Right ventricle myocardium inferior (tissue), 1 donor: ENCODE data around the gene RNF2. TPM values are rescaled to one million over a fixed set of nuclear protein-coding genes. Genes with fewer than 3 reads are reported as not detected.
"Not testable (repeated sequence)": the region's sequence is repeated elsewhere in the genome, so short reads cannot be mapped to it uniquely, and the experiment has no call there.

Experiments
- ATAC-seq: fragments of 200-7000 bp; cut with Tn5 transposase; one replicate; pipeline ENCODE4 v1.9.1; 2020; ENCODE audit warnings: mild to moderate bottlenecking, moderate library complexity
- DNase-seq: peaks from one replicate; pipeline ENCODE4 v3.0.0; 2021; ENCODE audit errors: missing footprints
- intact Hi-C: fragments of 100-400 bp; cut with DNase I; formaldehyde crosslinking; loops from one replicate; pipeline ENCODE4 v1.11.0; 2022
- total RNA-seq: library from RNA; stranded (reverse); fragmentation: NEBNext Ultra II Directional; extraction: Animal tissue kit (Norgen Biotek cat#: 25700); gene quantifications from one replicate; pipeline ENCODE4 v1.2.1, GENCODE V29; 2021
- donor health status: DM: no; HTN: yes; CAD: no; lungs with severe emphysema.

The RNF2 gene
- total RNA-seq, 1 donor from 2014 or later, result 13.3 TPM

DNA sequence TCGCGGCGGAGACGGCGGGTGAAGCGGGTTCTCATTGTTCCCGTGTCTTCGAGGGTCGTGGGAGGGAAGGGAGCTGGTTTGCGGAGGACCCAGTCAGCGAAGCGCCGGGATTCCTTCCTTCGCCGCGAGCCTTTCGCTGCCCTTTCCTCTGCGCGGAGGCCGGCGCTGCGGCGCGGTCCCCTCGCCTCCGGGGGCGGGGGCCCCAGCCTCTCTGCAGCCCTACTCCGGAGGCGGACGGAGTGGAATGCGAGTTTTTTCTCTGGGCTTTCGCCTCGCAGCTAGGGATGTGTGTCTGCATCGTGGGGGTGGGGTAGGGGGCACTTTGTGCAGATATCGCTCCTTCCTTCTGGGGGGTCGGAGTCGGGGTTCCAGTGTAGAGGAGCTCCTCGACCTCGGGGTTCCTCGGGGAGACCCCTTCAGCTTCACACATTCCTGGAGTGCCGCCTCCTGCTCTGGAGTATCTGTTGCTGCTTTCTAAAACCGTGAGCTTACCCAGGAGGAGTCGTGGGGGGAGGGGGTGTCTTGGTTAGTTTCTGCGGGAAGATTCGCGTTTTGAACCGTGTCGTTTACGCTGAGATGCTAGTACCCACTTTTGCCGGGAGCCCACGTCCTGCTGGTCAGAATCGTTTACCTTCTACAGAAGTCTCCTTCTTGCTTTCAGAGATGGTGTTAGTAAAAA lies 595 bp downstream of the RNF2 start:
- peak; percentile 63 for ATAC-seq
- DNase-seq, result peak; percentile 76
- intact Hi-C loops, result loop anchor here (2.0 kb wide), 1 partner anchor 111 kb away; the partner anchor contains the start of genes SWT1 and TRMT1L

DNA sequence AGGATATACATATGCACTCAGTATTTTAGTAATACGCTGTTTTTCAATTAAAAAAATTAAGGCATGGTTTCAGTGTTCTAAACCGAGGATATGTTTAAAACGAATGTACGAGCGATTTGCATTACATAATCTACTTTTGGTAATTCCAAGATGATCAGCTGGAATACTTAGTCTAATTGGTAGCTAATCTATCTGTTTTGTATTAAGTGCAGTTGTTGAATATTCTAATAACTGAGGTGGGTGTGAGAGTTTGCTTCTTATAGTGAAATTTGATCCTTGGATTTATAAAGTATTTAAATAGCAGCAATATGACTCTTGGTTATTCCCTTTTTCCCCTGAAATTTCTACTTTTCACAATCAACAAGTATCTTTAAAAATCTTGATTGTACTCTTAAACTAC lies 1.3 kb downstream of the RNF2 start:
- intact Hi-C loops, result no loop called here
- no peak for ATAC-seq
- no peak for DNase-seq

DNA sequence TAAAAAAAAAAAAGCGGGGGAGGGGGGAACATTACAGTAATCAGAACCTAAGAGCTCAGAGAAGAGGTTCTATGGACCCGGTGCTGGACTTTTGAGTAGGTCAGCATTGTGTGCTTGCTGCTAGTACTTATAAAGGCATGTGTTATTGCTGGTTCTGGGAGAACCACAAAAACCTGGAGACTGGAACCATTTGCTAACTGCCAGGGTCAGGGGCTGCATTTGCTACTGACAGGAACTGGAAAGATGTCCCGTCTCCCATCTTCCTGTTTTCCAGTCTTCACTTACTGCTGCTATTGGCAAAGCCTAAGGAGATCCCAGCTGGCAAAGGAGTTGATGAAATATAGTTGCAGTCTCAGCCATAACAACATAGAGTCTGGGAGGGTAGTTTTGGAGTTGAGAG lies 4.3 kb downstream of the RNF2 start:
- ATAC-seq, result no peak
- intact Hi-C loops, result no loop called here
- DNase-seq, result no peak

DNA sequence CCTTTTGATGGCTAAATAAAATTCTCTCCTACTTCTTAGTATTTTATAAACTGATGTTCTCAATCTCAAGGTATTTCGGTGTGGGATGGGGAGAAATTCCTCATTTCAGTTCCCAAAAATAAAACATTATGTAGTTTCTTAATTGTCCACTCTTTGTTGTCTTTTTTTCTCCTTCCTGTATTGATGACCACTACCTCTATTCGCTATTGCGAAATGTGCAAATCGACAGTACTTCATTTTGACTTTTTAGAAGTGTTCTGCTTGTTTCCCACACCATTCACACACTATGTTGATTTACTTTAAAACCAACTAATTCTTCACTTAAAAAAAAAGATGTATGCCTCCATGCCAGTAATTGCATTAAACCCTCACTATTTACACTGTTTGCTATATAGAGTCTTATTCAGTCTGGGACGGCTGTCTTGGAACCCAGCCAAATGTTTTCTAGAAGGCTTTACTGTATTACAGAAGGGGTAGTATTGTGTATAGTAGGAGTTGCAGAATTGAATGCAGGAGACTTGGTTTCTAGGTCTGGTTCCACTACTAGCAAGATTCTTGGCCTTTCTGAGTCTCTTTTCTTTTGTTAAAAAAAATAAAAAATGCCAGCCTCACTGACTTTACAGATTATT lies 5.6 kb downstream of the RNF2 start:
- DNase-seq, result no peak
- intact Hi-C loops, result no loop called here
- no peak for ATAC-seq

DNA sequence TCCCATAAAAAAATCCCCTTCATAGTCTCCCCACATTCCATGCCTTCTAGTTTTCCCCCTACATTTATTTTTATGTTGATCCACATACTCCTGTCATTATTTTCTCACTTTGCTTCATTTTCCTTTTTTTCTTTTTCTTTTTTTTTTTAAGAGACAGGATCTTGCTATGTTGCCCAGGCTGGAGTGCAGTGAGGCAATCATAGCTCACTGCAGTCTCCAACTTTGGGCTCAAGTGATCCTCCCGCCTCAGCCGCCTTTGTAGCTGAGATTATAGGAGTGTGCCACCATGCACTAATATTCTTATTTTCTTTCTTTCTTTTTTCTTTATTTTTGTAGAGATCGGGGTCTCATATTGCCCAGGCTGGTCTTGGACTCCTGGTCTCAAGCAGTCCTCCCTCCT lies 7.8 kb downstream of the RNF2 start:
- DNase-seq (no peak), ATAC-seq (no peak)

DNA sequence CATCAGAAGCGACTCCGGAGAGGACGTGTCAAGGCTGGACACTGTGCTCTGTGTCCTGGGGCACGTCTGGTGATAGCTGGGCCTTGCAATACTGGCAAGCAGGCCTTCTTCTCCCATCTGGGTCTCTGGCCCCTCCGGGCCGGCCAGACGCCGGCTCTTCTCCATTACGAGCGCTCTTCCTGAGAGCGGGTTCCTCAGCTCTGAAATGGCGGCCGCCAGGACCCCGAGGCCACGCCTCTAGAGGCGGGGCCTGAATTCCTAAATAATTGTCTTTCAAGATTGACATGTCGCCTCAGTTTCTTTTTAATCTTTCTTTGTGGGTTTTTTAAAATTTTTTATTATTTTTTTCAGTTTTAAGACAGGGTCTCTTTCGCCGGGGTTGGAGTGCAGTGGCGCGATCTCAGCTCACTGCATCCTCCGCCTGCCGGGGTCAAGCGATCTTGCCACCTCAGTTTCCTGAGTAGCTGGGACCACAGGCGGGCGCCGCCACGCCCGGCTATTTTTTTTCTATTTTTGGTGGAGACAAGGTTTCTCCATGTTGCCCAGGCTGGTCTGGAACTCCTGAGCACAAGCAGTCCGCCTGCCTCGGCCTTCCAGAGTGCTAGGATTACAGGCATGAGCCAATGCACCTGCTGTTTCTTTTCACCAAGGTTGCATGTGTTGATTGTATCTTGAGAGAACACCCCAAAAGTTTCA lies 9.2 kb downstream of the RNF2 start:
- DNase-seq, result no peak
- ATAC-seq, result no peak
- intact Hi-C loops, result no loop called here

More for the DNA sequence above, 7.8 kb downstream of the RNF2 start:
- intact Hi-C loops, result no loop called here

DNA sequence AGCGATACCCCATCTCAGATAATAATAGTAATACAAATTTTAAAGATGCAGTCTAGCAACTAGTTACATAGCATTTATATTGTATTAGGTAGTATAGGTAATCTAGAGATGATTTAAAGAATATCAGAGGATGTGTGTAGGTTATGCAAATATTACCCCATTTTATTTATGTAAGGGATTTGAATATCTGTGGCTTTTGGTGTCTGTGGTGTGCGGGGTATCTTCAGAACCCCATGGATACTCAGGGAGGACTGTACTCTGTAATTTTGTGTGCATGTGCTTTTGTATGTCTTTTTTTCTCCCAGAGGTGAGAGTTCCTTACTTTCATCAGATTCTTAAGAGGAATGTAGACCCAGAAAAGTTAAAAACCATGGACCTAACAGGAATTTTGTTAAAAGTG lies 12.8 kb downstream of the RNF2 start:
- ATAC-seq (no peak), DNase-seq (no peak)
- intact Hi-C loops, result no loop called here

DNA sequence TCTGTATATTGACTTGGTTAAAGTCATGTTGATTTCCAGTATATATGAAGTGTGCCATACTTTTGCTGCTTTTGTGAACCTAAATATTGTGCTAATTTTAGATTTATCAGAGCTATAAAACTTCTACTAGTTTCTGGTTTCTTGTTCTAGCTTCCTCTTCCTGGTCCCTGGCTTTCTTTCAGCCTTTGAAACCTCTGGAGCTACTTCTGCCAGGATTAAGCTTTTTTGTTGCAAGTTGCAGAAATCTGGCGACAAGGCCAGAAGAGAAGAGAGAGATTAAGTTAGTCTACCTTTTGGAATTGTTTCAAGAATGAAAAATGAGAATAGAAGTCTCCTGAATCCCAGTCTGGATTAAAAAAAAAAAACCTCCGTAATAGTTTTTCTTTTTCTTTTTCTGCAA lies 13.5 kb downstream of the RNF2 start:
- intact Hi-C loops, result no loop called here
- DNase-seq, result no peak
- no peak for ATAC-seq

DNA sequence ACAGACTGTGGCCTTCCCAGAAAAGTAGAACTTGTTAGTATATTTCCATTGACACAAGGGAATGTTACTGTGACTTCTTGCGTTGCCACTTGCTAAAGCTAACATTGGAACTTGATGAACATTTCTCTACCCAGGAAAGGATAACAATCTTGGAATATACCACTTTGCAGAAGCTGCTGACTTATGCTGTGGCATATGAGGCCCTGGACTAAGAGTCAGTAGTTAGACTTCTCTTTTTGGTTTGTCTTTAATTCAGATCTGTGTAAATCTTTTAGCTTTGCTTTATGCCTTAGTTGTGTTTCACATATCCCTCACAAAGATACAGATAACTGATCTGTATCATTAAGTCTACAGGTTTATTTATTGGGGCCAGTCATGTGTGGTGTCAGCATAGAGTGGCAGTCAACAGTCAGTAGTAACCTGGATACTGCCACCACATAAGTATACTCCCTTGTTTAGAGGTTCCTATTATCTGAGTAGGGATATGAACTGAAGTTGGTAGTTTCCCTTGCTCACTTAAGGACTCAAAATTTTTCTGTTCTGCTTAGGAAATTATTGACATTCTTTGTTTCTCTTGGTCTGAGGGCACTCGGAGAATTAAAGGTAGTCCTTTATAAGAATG lies 14.7 kb downstream of the RNF2 start:
- ATAC-seq, result no peak
- intact Hi-C loops, result no loop called here

DNA sequence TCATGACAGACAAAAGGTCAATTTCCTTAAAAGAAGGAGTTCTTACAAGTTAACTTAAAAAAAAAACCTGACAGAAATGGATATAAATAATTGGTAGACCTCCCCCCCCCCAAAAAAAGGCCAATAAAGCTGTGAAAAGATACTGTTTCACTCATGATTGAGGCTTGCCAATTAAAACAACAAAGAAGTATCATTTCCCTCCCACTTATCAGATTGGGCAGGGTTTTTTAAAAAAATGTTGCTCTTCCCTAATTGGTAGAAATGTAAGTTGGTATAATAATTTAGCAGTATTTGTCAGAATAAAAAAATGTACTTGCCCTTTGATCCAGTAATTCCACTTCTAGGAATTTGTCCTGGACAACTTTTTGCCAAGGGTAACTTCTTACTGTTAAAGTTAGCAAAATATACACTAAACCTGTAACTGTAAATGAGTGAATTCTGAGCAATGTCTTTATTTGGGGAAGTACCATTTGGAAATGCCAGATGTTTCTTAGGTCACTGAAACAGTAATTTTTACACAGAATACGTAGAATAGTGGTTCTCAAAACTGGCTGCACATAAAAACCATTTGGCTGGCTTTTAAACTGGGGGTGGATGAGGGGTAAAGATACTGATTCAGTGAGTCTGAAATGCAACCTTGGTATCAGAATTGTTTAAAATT lies 17.5 kb downstream of the RNF2 start:
- DNase-seq (no peak), ATAC-seq (no peak)
- intact Hi-C loops, result no loop called here

More for the DNA sequence above, 14.7 kb downstream of the RNF2 start:
- DNase-seq, result no peak

DNA sequence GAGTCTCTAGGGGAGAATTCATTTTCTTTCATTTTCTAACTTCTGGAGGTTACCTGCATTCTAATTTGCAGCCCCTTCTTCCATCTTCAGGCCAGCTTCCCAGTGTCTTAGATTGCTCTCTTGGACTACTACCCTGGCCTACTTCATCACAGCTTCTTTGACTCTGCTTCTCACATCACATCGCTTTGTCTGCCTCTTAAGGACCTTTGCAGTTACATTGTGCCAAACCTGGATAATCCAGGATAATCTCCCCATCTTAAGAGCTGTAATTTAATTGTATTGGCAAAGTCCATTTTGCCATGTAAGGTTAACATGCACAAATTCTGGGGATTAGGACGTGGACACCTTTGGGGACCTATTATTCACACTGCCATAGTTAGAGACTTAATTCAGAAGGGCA lies 18.4 kb downstream of the RNF2 start:
- ATAC-seq (no peak), DNase-seq (no peak)
- intact Hi-C loops, result no loop called here

DNA sequence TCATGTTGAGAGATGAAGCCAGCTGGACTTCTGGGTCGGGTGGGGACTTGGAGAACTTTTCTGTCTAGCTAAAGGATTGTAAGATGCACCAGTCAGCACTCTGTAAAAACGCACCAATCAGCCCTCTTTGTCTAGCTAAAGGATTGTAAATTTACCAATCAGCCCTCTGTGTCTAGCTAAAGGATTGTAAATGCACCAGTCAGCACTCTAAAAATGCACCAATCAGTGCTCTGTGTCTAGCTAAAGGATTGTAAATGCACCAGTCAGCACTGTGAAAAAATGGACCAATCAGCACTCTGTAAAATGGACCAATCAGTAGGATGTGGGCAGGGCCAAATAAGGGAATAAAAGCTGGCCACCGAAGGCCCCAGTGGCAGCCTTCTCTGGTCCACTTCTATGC lies 19.6 kb downstream of the RNF2 start:
- ATAC-seq, result not testable (repeated sequence)

DNA sequence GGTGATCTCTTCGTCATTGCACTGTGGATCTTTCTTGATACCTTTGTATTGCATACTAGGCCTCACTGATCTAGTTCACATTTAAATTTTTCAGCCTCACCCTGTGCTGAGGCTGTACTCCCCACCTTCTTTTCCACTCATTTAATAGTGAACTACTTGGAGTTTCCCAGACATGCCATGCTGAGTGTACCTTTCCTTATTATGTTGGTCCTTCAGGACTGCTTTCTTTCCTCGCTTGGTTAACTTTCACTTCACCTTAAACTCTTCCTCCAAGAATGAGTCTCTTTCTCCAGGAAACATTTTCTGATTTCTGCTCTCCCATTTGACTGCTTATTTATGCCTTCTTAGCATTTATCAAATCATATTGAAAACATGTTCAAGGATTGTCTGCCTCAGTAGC lies 20.8 kb downstream of the RNF2 start:
- no peak for DNase-seq

More for the DNA sequence above, 19.6 kb downstream of the RNF2 start:
- intact Hi-C loops, DNase-seq: not testable (repeated sequence)

DNA sequence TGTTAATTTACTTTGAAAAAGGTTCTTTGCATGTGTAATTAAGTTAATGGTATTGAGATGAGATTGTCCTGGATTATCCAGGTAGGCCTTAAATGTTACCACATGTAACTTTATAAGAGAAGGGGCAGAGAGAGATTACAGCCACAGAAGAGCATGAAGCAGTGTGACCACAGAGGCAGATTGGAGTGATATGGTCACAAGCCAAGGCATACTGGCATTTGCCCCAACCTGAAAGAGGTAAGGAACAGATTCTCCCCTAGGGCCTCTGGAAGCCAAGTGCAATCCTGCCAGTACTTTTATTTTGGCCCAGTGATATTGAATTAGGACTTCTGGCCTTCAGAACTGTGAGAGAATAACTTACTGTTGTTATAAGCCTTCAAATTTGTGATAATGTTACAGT lies 23.0 kb downstream of the RNF2 start:
- intact Hi-C loops, result no loop called here
- ATAC-seq, result no peak
- no peak for DNase-seq

More for the DNA sequence above, 20.8 kb downstream of the RNF2 start:
- ATAC-seq, result no peak
- intact Hi-C loops, result no loop called here

DNA sequence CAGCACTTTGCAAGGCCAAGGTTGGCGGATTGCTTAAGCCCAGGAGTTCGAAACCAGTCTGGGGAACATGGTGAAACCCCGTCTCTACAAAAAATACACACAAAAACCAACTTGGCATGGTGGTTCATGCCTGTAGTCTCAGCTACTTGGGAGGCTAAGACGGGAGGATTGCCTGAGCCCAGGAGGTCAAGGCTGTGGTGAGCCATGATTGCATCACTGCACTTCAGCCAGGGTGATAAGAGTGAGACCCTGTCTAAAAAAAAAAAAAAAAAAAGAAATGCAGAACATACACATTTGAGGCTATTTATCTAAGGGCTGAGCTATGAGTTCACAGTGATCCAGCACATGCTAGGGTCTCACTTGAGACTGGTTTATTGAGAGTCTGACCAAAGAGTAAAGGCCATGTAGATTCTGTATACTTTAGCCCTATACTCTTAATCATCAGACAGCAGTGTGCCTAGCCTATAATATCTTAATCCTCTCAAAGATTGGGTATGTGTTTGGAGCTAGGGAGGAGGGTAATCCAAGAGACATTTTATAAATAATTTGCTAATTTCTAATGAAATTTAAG lies 23.9 kb downstream of the RNF2 start:
- DNase-seq, result no peak
- ATAC-seq, result no peak
- intact Hi-C loops, result no loop called here

DNA sequence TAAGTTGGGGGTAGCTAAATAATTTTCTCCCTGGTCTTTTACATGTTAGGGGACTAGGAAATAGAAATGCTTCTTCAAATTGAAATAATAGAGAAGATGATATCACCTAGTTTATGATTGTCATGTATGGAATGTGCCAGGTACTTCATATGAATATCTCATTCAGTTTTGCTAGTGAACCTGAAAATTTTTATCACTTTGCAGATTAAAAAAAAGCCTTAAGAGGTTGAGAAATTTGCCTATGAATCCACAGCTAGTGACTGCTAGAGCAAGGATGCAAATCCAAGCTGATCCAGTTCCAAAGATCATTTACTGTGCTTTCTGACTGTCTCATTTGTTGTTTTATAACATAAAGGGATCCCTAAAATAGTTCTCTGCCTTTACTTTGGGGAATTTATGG lies 24.7 kb downstream of the RNF2 start:
- ATAC-seq (no peak), DNase-seq (no peak)
- intact Hi-C loops, result no loop called here

DNA sequence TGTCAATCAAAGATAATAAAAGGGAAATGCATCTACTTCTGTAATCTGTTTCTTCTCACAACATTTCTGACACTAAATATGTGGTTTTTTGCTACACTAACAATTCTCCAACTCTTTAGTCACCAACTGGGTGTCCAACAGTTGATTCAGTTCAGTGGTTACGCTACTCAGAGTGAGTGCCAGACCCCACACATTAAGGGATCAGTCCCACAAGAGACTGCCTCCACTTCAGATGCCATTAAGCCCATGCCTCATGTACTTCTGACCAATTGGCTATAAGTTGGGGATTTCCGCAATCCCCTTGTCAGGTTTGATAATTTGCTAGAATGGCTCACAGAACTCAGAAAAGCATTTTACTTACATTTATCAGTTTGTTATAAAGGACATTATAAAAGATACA lies 28.4 kb downstream of the RNF2 start:
- ATAC-seq (no peak), DNase-seq (no peak)
- intact Hi-C loops, result no loop called here

DNA sequence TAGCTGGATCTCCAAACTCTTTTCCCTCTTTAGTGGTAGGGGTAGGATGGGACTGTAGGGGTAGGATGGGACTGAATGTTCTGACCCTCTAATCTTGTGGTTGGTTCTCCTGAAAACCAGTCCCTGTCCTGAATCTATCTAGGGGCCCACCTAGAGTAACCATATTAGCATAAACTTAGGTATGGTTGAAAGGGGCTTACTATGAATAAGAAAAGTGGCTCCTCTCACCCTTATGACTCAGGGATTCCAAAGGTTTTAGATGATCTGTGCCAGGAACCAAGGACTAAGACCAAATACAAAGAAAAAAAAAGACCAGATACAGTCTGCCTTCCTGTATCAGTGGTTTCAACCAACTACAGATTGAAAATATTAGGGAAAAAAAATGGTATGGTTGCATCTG lies 28.9 kb downstream of the RNF2 start:
- DNase-seq (no peak), ATAC-seq (no peak)
- intact Hi-C loops, result no loop called here

DNA sequence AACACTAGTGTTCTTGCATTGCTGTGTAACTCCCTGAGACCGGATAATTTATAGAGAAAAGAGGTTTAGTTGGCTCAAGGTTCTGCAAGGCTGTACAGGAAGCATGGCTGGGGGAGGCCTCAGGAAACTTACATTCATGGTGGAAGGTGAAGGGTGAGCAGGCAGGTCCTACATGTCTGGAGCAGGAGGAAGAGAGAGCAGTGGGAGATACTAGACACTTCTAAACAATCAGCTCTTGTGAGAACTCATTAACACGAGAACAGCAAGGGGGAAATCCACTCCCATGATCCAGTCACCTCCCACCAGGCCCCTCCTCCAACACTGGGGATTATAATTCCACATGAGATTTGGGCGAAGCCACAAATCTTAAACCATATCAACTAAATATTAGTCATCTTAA lies 30.1 kb downstream of the RNF2 start:
- intact Hi-C loops, result no loop called here
- DNase-seq (no peak), ATAC-seq (no peak)
